H1 (cell line): ENCODE data around the gene DIAPH2. TPM values are rescaled to one million over a fixed set of nuclear protein-coding genes. Genes with fewer than 3 reads are reported as not detected.

ENCODE experiments used
- CHD1 ChIP-seq: IDR thresholded peaks from 2 replicates; pipeline ENCODE4 v1.6.1; 2012; ENCODE audit warnings: low read depth, low read length, improper control_type of control experiment
- polyA plus RNA-seq, 7 experiments: library from polyadenylated mRNA; depleted of rRNA in 3 of 7; stranded (reverse) in 5 of 7; unstranded in 2 of 7; fragments of >200 nt in 5 of 7; fragments of 200-250 nt in 2 of 7; gene quantifications; 1 replicate in 5 of 7; 2 replicates in 1 of 7; 4 replicates in 1 of 7; pipeline versions ENCODE4 v1.2.1 to v1.2.3, GENCODE V29; 2011 to 2013; ENCODE audit warnings: missing spikeins in 2 of 7, mixed read lengths in 2 of 7
- total RNA-seq: library from RNA; stranded (reverse); fragmentation: NEBNext Ultra II Directional; extraction: Animal tissue kit (Norgen Biotek cat#: 25700); gene quantifications from 2 replicates; pipeline ENCODE4 v1.2.1, GENCODE V29; 2021
- TF ChIP-seq, protein P1 (sequence below): fragments of 300-600 bp; sonication (generic); IDR thresholded peaks from 2 replicates; pipeline ENCODE4 v1.7.1; 2012; ENCODE audit warnings: low read length, moderate library complexity, mild to moderate bottlenecking, inconsistent platforms; ENCODE audit not compliant: insufficient replicate concordance

DIAPH2 gene
- total and polyA plus RNA-seq, 2 of the 8 experiments (the other 6 are each of a cell fraction or from before 2014, with no cell fraction given) = 4.4 to 24.3 TPM

DNA sequence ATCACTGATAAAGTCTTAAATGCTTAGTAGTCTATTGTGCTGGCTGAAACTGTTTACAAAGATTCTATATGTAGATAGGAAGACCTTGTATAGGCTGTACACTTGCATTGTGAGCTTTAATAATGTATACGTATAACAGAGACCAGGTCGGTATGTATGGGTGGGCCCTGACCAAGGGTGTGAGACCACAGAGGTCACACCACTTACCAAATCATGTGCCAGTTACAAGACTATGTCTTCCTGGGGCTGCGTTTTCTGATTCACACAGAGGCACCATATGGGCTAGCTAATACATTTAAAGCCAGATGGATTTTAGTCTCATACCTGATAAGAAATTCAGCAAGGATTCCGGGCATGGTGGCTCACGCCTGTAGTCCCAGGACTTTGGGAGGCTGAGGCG lies 8.8 kb downstream of the DIAPH2 start (continued):
- TF ChIP-seq, protein P1, sequence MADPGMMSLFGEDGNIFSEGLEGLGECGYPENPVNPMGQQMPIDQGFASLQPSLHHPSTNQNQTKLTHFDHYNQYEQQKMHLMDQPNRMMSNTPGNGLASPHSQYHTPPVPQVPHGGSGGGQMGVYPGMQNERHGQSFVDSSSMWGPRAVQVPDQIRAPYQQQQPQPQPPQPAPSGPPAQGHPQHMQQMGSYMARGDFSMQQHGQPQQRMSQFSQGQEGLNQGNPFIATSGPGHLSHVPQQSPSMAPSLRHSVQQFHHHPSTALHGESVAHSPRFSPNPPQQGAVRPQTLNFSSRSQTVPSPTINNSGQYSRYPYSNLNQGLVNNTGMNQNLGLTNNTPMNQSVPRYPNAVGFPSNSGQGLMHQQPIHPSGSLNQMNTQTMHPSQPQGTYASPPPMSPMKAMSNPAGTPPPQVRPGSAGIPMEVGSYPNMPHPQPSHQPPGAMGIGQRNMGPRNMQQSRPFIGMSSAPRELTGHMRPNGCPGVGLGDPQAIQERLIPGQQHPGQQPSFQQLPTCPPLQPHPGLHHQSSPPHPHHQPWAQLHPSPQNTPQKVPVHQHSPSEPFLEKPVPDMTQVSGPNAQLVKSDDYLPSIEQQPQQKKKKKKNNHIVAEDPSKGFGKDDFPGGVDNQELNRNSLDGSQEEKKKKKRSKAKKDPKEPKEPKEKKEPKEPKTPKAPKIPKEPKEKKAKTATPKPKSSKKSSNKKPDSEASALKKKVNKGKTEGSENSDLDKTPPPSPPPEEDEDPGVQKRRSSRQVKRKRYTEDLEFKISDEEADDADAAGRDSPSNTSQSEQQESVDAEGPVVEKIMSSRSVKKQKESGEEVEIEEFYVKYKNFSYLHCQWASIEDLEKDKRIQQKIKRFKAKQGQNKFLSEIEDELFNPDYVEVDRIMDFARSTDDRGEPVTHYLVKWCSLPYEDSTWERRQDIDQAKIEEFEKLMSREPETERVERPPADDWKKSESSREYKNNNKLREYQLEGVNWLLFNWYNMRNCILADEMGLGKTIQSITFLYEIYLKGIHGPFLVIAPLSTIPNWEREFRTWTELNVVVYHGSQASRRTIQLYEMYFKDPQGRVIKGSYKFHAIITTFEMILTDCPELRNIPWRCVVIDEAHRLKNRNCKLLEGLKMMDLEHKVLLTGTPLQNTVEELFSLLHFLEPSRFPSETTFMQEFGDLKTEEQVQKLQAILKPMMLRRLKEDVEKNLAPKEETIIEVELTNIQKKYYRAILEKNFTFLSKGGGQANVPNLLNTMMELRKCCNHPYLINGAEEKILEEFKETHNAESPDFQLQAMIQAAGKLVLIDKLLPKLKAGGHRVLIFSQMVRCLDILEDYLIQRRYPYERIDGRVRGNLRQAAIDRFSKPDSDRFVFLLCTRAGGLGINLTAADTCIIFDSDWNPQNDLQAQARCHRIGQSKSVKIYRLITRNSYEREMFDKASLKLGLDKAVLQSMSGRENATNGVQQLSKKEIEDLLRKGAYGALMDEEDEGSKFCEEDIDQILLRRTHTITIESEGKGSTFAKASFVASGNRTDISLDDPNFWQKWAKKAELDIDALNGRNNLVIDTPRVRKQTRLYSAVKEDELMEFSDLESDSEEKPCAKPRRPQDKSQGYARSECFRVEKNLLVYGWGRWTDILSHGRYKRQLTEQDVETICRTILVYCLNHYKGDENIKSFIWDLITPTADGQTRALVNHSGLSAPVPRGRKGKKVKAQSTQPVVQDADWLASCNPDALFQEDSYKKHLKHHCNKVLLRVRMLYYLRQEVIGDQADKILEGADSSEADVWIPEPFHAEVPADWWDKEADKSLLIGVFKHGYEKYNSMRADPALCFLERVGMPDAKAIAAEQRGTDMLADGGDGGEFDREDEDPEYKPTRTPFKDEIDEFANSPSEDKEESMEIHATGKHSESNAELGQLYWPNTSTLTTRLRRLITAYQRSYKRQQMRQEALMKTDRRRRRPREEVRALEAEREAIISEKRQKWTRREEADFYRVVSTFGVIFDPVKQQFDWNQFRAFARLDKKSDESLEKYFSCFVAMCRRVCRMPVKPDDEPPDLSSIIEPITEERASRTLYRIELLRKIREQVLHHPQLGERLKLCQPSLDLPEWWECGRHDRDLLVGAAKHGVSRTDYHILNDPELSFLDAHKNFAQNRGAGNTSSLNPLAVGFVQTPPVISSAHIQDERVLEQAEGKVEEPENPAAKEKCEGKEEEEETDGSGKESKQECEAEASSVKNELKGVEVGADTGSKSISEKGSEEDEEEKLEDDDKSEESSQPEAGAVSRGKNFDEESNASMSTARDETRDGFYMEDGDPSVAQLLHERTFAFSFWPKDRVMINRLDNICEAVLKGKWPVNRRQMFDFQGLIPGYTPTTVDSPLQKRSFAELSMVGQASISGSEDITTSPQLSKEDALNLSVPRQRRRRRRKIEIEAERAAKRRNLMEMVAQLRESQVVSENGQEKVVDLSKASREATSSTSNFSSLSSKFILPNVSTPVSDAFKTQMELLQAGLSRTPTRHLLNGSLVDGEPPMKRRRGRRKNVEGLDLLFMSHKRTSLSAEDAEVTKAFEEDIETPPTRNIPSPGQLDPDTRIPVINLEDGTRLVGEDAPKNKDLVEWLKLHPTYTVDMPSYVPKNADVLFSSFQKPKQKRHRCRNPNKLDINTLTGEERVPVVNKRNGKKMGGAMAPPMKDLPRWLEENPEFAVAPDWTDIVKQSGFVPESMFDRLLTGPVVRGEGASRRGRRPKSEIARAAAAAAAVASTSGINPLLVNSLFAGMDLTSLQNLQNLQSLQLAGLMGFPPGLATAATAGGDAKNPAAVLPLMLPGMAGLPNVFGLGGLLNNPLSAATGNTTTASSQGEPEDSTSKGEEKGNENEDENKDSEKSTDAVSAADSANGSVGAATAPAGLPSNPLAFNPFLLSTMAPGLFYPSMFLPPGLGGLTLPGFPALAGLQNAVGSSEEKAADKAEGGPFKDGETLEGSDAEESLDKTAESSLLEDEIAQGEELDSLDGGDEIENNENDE = no peak
- no peak for TF ChIP-seq CHD1
